ENCODE measurements around the gene ORMDL3.
"Not testable (repeated sequence)": the region's sequence is repeated elsewhere in the genome, so short reads cannot be mapped to it uniquely, and the experiment has no call there.

DNA sequence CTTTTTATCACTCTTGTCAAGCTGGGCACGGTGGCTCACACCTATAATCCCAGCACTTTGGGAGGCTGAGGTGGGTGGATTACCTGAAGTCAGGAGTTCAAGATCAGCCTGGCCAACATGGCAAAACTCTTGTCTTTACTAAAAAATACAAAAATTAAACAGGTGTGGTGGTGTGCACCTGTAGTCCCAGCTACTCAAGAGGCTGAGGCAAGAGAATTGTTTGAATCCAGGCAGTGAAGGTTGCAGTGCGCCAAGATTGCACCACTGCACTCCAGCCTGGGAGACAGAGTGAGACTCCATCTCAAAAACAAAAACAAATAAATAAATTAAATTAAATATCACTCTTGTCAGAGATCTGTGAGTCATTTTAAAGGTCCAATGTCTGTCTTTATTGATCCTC is 25.4 kb downstream of the ORMDL3 start:
- not testable (repeated sequence) for TF ChIP-seq POLR2AphosphoS5 (IDR thresholded peaks at IDR 0.05); CTCF (IDR thresholded peaks at IDR 0.05; ENCODE audit: poor library complexity, severe bottlenecking); TAF1 (IDR thresholded peaks at IDR 0.05; ENCODE audit: low read depth)
